GM21367 (cell line): ENCODE results near the gene ARHGAP22.

Experiments used
- ATAC-seq: cut with Tn5 transposase; IDR thresholded peaks from one replicate; pipeline ENCODE4 v1.9.1; 2021; ENCODE audit not compliant: unreplicated experiment

The ARHGAP22 gene

GRCh38 chr10:48400129-48400849 lies 204.6 kb downstream of the ARHGAP22 start:
- ATAC-seq, result no peak

- no peak for ATAC-seq
Measured at GRCh38 chr10:48399551-48399950, 205.3 kb downstream of the ARHGAP22 start.

GRCh38 chr10:48399056-48399541 lies 205.8 kb downstream of the ARHGAP22 start:
- ATAC-seq, result no peak

GRCh38 chr10:48398261-48398660 lies 206.6 kb downstream of the ARHGAP22 start:
- ATAC-seq, result no peak
